Fibroblast of mammary gland (primary cell): ENCODE results near the gene HAPLN3.
"Not testable (repeated sequence)": the region's sequence is repeated elsewhere in the genome, so short reads cannot be mapped to it uniquely, and the experiment has no call there.

Source experiments
- DNase-seq: peaks from one replicate; pipeline ENCODE4 v3.0.0-alpha.2; 2010; ENCODE audit warnings: low read depth
- H3K4me3 ChIP-seq: 2 replicates; pipeline ENCODE4 v1.5.1; 2011; ENCODE audit warnings: low read depth, mild to moderate bottlenecking, low read length, moderate library complexity; ENCODE audit not compliant: control insufficient read depth
- TF ChIP-seq, protein P1 (sequence below): conservative IDR thresholded peaks from 2 replicates; pipeline ENCODE4 v1.5.1; 2011; ENCODE audit warnings: low read depth, low read length, inconsistent platforms; ENCODE audit not compliant: control insufficient read depth, insufficient read depth

The HAPLN3 gene

DNA sequence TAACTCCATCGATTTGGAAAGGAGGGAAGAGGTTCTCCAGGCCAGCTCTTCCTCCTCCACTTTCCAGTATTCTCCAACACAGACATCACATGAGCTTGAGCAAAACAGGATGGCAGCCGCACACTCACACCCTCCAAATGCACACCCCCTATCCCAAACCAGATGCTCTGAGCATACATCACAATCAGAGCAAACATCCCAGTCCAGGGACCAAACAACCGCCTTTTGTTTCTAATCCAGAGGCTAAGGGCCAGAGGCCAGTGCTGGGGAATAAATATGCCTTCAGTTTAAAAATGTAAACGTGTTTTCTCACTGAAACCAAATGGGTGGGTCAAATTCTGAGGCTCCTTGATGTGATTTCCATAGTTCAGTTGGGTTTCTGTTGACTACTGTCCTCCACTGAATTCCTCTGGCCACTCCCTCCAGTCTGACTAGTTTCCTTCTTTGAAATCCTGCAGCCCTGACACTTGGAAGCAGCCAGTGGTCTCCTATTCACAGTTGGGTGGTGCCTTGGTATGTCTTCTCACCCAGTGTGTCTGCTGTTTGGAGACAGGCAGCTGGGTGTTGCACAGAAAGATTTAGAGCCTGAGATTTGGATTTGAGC lies 37.0 kb upstream of the HAPLN3 start:
- DNase-seq: peak; percentile 34
- TF ChIP-seq, protein P1, sequence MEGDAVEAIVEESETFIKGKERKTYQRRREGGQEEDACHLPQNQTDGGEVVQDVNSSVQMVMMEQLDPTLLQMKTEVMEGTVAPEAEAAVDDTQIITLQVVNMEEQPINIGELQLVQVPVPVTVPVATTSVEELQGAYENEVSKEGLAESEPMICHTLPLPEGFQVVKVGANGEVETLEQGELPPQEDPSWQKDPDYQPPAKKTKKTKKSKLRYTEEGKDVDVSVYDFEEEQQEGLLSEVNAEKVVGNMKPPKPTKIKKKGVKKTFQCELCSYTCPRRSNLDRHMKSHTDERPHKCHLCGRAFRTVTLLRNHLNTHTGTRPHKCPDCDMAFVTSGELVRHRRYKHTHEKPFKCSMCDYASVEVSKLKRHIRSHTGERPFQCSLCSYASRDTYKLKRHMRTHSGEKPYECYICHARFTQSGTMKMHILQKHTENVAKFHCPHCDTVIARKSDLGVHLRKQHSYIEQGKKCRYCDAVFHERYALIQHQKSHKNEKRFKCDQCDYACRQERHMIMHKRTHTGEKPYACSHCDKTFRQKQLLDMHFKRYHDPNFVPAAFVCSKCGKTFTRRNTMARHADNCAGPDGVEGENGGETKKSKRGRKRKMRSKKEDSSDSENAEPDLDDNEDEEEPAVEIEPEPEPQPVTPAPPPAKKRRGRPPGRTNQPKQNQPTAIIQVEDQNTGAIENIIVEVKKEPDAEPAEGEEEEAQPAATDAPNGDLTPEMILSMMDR: no peak

DNA sequence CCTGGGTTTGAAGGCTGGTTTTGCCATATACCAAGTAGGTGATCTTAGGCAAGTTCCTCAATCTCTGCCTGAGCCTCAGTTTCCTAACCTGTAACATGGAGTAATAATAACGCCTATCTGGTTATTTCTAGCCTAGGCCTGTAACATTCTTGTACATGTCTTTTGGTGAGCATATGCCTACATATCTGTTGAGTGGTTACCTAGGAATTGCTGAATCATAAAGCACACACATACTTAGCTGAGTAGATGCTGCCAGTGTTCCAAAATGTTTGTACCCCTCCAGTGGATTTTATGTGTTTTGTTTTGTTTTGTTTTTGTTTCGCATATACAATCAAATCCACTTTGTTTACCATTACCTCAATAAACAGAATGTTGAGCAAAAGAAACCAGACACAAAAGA lies 35.2 kb upstream of the HAPLN3 start:
- TF ChIP-seq, protein P1: no peak
- no peak overlapping the region for H3K4me3 ChIP-seq
- DNase-seq: no peak

More for the DNA sequence above, 37.0 kb upstream of the HAPLN3 start:
- no peak overlapping the region for H3K4me3 ChIP-seq

DNA sequence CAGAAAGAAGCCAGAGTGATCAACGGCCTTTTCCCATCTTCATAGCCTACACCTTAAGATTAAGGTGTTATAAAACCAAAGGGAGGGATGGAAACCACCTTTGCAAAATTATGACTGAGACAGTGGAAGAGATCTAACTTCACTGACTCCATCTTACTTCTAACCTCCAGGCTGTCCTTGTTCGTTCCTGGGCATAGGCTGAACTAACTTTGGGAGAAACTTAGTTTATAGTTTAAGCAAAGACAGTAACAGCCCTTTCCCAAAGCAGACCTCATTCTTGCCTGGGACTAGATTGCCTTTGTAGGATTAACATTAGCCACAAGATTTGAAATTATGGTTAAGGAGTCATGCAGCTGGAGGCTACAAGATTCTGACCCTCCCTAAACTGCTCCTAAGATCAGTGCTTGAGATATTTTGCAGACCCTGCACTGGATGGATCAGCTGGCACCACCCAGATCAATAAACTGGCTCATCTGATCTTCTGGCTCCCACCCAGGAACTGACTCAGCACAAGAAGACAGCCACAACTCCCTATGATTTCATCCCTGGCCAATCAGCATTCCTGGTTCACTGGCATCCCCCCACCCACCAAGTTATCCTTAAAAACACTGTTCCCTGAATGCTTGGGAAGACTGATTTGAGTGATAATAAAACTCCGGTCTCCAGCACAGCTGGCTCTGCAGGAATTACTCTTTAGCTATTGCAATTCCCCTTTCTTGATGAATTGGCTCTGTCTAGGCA lies 34.2 kb upstream of the HAPLN3 start:
- not testable (repeated sequence) for H3K4me3 ChIP-seq
- DNase-seq: peak; percentile 69

DNA sequence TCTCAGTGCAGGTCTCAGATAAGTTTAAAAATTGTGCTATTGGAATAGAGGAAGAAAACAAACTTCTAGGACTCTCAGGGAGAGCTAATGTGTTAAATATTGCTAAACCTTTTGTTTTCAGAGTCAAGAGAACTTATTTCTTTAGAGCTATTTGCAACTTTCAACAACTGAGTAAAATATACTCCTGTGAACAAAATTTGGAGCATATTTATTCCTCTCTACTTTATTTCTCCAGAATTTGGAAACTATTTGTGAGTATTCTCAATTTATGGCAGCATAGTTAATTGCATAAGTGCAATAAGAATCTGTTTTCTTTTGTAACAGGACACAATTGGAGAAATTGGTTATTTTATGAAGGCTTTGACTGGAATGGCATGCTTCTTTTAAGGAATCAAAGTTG lies 32.8 kb upstream of the HAPLN3 start:
- DNase-seq, H3K4me3 ChIP-seq: not testable (repeated sequence)

DNA sequence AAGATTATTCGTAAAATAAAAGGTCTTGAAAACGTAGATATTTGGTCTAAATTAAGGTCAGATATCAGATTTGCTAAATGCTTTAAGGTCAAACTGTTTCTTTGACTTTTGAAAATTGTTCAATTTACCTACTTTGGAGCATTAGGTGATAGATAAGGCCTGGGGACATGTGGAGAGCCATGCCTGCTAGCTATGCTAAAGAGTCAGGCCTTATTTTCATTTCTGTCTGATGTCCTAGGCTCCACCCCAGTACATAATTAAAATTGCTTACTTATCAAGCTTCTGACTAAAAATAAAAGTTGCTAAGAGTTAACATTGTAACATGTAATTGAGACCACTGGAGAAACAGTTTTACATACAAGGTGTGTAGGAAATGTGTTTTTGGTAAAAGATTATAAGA lies 30.3 kb upstream of the HAPLN3 start:
- not testable (repeated sequence) for H3K4me3 ChIP-seq, DNase-seq

DNA sequence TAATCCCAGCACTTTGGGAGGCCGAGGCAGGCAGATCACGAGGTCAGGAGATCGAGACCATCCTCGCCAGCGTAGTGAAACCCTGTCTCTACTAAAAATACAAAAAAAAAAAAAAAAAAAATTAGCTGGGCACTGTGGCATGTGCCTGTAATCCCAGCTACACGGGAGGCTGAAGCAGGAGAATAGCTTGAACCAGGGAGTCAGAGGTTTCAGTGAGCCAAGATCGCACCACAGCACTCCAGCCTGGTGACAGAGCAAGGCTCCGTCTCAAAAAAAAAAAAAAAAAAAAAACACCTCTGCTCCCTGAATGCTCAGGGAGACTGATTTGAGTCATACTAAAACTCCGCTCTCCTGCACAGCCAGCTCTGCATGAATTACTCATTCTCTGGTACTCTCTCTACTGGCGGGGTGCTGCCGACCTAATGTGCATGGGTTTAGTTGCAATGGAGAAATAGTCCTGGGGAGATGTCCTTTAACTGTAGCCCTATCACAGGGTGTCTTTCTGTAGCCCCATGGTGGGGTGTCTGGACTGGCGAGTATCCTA lies 25.6 kb upstream of the HAPLN3 start:
- DNase-seq: peak; percentile 91
- H3K4me3 ChIP-seq: not testable (repeated sequence)

DNA sequence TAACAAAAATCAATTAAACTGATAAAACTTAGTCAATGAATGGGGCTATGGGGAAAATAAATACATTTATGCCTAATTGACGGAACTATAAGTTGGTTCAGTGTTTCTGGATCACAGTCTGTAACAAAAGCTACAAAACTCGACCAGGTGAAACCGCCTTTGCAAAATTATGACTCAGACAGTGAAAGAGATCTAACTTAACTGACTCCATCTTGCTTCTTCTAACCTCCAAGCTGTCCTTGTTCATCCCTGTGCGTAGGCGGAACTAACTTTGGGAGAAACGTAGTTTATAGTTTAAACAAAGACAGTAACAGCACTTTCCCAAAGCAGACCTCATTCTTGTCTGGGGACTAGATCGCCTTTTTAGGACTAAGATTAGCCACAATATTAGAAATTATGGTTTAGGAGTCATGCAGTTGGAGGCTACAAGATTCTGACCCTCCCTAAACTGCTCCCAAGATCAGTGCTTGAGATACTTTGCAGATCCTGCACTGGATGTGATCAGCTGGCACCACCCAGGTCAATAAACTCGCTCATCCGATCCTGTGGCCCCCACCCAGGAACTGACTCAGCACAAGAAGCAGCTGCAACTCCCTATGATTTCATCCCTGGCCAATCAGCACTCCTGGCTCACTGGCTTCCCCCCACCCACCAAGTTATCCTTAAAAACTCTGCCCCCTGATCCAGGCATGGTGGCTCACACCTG lies 25.0 kb upstream of the HAPLN3 start:
- TF ChIP-seq, protein P1: no peak
- peak; percentile 91 for DNase-seq
- no peak overlapping the region for H3K4me3 ChIP-seq

DNA sequence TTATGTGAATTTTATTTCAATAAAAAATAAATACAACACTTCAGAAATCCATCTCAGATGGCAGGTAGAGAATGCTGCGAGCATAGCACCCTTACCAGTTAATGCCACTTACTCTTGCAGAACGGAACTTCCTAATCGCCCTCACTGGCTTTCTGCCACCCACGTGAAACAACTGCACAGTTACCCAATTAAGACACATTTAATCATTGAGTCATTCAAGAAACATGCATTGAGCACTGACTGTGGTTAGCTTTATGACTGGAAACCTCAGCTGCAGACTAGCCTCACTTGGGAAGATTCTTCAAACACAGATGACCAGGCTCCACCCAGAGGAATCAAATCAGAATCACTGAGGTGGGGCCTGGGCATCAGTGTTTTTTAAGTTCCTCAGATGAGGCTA lies 23.4 kb upstream of the HAPLN3 start:
- peak; percentile 99 for DNase-seq
- H3K4me3 ChIP-seq: no peak overlapping the region
- TF ChIP-seq, protein P1: no peak
